ENCODE results near the gene ZNF775.

Gene ZNF775

DNA sequence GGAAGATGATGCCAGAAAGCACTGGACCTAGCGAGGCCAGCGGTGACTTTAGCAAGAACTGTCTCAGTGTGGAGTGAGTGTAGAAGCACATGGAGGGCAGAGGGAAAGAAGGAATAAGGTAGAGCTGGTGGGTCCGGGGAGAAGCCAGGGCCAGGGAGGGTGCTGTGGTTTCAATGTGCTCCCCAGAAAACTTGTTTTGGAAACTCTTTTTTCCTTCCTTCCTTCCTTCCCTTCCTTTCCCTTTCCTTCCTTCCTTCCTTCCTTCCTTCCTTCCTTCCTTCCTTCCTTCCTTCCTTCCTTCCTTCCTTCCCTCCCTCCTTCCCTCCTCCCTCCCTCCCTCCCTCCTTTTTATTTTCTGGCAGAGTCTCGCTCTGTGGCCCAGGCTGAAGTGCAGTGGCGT is 32.2 kb upstream of the ZNF775 start:
- no peak for DNase-seq (ENCODE audit: low spot score)

DNA sequence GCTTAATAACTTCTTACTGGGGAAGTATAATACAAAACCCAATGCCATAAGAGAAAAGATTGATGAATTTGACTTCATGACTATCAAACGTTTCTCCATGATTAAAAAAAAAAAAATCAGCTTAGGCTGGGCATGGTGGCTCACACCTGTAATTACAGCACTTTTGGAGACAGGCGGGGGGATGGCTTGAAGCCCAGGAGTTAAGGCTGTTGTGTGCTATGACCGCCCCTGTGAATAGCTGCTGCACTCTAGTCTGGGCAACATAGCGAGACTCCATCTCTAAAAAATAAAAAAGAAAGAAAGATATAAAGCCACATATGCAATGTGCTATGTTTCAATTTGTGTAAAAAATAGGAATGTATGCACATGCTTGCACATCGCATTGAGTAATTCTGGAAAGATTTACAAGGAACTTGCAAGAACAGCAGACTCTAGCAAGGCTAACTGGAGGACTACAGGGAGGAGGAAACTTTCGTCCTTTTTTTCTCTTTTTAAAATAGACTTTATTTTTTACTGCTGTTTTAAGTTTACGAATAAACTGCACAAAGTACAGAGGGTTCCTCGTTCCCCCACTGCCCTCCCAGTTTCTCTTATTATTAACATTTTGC is 27.4 kb upstream of the ZNF775 start:
- DNase-seq (ENCODE audit: low spot score), result no peak

DNA sequence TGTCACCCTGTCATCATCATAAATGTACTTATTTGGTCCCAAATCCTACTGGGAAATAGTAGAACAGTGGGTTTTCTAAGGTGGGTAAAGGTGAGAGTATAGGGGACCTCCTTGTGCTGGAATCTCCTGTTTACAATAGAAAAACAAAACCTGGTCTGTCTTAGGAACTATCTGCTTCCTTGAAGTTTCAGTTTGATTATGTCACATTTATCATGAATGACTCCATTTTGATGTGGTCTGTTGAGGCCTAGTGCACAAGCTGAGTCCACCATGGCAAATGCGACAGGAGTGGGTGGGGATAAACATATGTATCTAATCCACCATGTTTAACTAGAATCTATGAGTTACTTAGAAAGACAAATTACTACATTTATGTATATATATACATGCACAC is 23.5 kb upstream of the ZNF775 start:
- no peak for DNase-seq (ENCODE audit: low spot score)

DNA sequence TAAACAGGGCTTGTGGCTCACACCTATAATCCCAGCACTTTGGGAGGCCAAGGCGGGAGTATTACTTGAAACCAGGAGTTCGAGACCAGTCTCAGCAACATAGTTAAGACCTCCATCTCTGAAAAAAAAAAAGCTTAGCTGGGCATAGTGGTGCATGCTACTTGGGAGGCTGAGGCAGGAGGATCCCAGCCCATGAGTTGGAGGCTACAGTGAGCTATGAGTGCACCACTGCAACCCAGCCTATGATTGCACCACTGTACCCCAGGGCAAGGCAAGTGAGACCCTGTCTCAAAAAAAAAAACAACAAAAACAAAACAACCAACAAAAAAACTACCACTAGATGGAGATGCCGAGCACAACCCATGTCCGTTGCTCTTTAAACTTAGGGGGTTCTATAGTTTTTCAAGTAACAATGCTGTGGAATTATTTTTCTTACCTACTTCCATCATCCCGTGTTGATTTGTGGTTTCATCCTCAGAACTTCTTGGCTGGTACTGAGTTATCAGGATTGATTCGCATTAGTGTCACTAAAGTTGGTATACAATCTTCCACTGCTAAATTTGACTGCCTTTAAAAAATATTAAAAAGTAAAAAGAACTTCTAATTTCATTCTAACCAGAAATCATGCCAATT is 22.7 kb upstream of the ZNF775 start:
- DNase-seq (ENCODE audit: low spot score), result no peak

DNA sequence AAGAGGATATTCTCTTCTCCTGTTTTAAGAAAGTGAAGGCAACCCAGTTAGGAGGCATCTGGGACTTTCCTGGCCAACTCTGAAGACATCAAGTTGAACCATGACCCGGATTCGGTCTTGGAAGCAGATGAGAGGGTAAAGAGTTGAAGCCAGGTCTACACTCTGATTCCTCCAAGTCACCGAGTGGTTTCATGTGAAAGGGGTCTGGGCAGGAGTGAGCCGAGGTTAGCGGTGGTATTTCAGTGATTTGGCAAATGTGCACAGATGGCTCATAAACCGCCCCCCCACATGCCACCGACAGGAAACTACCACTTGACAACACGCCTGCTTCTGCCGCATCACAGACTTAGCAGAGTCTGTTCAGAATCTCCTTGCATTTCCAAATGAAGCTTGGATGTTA is 21.9 kb upstream of the ZNF775 start:
- no peak for DNase-seq (ENCODE audit: low spot score)

DNA sequence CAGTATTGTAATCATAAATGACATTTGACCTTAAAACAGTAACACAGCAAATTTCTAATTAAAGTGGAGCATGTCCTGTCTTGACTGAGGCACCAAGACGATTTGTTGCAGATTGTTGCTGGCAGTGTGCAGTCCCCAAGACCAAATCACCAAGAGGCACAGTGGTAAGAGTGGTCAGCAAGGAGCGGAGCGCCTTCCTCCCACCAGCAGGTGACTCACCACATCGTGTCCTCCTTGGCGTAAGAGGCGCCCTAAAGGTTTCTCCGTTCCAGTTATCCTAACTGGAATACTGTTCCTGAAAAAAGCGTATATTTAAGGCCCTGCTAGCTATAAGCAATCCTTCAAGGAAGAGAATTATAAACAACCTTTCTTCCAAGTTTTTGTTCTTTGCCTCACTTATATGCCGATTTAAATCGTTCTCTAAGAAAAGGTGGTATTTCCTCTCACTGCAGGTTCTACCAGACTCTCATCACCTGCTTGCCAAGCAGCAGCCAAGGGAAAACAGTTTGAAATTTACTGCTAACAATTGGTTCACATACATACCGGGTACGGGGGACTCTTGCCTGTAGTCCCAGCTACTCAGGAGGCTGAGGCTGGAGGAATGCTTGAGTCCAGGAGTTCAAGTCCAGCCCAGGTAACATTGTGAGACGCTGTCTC is 21.2 kb upstream of the ZNF775 start:
- DNase-seq (ENCODE audit: low spot score), result no peak

DNA sequence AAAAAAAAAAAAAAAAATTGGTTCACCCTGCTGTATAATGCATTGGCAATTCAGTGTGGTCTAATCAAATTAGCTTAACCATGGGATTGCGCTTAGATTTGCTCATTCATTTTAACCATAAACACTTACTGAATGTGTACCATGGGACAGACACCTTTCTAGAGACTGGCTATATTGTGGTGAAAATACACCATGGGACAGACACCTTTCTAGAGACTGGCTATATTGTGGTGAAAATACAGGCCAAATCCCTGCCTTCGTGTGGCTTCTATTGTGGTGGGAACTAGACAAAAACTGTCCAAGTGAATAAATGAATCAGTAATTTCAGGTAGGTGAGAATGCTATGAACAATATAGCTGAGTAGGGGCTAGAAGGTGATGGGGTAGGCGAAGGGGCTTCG is 20.7 kb upstream of the ZNF775 start:
- no peak for DNase-seq (ENCODE audit: low spot score)

DNA sequence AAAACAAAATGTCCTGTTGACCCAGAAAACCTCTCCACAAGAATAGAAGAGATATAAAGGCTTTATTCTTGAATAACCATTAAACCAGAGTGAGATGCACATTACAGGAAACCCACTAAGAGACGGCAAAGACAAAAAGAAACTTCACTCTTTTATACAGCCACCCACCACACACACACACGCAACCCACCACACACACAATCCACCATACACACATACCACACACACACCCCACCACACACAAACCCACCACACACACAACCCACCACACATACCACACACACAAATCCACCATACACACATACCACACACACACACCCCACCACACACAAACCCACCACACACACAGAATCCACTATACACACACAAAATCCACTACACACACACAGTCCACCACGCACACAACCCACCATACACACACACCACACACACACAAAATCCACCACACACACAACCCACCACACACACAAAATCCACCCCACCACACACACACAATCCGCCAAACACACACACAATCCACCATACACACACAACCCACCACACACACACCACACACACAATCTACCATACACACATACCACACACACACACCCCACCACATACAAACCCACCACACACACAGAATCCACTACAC is 20.0 kb upstream of the ZNF775 start:
- no peak for DNase-seq (ENCODE audit: low spot score)

DNA sequence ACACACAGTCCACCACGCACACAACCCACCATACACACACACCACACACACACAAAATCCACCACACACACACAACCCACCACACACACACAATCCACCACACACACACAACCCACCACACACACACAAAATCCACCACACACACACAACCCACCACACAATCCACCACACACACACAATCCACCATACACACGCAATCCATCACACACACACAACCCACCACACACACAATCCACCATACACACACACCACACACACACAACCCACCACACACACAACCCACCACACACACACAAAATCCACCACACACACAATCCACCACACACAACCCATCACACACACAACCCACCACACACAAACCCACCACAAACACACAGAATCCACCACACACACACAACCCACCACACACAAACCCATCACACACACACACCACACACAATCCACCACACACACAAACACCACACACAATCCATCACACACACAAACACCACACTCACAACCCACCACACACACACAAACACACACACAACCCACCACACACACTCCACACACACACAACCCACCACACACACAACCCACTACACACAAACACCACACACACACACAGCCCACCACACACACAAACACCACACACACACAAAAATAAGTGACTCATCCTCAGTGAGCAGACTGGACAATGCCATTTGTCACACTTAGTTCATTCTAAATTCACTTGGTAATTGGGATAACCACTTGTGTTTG is 19.3 kb upstream of the ZNF775 start:
- DNase-seq (ENCODE audit: low spot score), result no peak

DNA sequence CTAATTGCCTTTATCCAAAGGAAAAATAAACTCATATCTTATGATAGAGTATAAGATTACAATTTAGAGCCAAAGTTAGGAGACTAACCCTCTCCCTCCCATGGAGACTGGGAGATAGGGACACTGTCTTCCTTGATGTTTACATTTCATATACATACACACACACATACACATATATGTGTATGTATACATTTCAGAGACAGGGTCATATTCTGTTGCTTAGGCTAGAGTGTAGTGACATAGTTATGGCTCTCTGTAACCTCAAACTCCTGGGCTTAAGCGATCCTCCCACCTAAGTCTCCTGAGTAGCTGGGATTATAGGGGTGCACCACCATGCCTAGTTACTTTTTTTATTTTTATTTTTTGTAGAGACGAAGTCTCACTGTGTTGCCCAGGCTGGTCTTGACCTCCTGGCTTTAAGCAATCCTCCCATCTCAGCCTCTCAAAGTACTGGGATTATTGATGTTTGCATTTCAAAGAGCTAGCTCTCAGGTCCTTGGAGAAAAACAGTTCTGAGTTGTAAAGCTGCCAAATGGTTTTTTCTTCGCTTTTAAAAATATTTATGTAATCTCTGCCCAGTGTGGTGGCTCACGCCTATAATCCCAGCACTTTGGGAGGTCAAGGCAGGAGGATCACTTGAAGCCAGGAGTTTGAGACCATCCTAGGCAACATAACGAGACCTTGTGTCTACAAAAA is 18.6 kb upstream of the ZNF775 start:
- DNase-seq (ENCODE audit: low spot score), result no peak

DNA sequence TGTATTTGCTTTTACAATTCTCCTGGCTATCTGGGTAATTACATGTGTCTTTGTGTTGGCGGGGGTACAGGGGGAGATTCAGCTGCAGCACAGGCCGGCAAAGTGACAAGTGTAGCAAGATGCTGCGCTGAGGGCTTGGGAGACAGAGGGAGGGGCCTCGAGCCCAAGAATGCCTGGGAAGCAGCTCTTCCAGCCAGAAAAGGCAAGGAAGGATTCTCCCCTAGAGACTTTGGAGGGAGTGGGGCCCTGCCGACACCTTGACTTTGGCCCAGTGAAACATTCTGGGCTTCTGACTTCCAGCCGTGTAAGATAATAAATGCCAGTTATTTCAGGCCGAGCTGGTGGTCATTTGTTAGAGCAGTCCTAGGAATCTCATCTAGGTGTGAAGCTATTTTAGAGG is 17.7 kb upstream of the ZNF775 start:
- DNase-seq (ENCODE audit: low spot score), result no peak

DNA sequence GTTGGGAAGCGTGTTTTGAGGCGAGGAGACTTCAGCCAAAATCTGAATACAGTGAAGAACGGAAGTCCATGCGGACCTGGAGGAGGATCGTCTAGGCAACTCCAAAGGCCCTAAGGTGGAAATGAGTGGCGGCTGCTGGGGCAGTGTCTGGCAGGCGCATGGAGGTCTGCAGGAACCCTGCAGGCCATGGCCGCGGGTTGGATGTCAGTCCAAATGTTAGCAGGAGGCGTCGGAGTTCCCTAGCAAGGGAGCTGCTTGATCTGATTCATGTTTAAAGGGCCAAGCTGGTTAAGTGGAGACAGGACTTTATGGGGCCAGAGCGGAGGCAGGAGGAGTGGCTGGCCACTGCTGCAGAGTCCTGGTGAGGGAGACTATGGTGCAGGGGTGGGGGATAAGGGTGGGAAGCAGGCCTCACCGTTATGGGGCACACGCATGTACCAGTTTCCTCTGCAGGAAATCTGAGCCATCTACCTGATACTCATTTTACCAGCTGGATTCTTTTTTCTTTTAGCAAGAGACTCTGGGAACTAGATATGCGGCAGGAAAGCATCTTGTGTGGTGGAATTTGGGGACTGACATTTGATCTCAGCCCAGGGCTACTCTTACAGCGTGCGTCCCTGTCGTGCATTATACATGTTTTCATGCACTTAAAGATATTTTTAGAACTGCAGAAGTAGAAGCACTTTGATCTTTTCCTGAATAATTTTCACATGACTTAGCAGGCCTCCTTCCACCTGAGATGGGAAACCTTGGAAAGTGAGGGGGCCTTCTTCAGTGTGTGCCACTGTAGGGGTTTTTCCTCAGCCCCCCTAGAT is 17.1 kb upstream of the ZNF775 start:
- DNase-seq (ENCODE audit: low spot score), result no peak

DNA sequence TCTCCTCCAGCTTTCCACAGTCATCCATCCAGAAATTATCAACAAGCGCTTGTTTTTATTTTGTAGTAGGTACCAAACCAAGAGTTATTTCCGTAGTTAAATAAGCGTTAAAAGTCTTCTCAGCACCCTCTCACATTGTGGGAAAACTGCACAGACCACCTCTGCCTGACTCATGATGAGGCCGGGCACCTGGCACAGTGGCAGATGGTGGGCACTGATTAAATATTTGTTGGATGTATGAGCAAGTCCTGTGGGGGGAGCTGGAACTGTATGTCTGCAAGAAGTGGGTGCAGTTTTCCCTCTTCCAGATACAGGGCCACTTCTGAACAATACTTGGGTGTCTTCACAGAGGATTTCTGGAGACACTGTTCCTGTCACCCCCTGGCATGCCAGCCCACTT is 15.8 kb upstream of the ZNF775 start:
- DNase-seq (ENCODE audit: low spot score), result no peak

DNA sequence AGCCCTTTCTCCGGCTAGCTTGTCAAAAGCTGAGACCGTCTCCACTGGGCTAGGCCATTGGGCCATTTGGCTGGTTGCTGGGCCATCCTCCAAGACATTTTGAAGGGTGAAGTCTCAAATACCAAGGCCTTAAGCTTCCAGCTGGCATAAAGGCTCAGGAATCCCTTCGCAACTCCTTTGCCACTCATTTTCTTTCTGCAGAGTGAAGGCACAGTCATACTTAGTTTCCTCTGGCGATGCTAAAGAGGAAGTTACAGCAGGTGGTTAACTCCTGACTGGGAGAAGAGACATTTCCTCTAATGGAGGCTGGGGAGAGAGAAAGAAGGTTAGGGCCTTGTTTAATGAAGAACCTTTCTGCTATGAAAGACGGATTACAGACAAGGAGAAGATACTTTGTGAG is 15.3 kb upstream of the ZNF775 start:
- DNase-seq (ENCODE audit: low spot score), result no peak

DNA sequence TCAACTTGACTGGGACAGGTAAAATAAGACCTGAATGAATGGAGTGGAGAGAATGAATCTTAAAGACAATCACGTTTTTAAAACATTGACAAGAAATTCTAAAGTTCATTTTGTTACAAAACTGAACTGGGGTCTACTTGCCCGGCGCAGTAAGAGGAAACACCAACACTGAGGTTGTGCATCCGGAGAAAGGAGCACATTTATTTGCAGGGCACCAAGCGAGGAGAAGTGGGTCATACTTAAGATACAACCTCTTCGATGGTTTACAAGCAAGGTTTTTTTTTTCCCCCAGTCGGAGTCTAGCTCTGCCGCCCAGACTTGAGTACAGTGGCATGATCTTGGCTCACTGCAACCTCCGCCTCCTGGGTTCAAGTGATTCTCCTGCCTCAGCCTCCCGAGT is 13.9 kb upstream of the ZNF775 start:
- no peak for DNase-seq (ENCODE audit: low spot score)

DNA sequence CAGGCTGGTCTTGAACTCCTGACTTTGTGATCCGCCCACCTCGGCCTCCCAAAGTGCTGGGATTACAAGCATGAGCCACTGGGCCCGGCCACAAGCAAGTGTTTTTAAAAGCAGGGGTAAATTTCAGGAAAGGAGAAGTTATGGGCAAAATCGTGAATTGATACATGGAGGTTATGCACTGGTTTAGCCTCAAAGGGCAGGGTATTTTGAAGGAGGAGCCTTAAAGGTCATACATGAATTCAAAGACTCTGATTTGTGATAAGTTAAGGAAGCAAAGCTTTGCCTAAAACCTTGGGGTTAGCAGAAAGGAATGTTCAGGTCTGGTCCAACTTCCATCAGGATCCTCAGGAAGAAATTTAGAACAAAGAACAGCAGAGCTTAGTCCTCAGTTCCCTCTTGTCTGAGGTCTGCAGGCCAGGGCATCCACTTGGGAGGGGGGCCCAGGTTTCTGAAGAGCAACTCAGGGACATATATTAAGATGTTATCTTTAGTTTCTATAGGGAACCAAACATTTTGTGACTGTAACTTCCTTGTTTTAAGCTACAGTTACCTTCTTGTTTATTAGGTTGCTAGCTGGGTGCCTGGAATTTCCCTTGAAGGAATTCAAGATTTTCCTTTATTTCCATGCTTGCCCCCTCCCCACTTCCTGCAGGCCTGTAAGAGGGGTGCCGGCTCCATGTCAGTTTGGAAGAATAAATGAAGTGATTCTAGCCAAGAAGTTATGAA is 13.3 kb upstream of the ZNF775 start:
- no peak for DNase-seq (ENCODE audit: low spot score)

DNA sequence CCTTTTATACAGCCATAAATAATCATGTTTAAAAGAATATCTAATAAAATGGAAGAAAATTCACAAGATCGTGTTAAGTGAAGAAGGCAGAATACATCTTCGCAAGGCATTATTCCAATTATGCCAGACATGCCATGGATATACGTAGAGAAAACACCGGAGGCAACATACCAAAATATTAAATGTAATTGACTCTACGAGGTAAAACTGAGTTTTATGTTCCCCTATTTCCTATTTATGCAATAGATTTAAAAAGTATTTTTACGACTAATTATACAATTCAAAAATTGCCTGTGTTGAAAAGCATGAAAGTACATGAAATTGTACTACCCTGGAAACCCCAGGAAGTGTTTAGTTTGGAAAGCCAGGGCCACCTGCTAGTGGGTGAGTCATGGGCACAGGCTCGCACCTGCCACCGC is 11.4 kb upstream of the ZNF775 start:
- no peak for DNase-seq (ENCODE audit: low spot score)

DNA sequence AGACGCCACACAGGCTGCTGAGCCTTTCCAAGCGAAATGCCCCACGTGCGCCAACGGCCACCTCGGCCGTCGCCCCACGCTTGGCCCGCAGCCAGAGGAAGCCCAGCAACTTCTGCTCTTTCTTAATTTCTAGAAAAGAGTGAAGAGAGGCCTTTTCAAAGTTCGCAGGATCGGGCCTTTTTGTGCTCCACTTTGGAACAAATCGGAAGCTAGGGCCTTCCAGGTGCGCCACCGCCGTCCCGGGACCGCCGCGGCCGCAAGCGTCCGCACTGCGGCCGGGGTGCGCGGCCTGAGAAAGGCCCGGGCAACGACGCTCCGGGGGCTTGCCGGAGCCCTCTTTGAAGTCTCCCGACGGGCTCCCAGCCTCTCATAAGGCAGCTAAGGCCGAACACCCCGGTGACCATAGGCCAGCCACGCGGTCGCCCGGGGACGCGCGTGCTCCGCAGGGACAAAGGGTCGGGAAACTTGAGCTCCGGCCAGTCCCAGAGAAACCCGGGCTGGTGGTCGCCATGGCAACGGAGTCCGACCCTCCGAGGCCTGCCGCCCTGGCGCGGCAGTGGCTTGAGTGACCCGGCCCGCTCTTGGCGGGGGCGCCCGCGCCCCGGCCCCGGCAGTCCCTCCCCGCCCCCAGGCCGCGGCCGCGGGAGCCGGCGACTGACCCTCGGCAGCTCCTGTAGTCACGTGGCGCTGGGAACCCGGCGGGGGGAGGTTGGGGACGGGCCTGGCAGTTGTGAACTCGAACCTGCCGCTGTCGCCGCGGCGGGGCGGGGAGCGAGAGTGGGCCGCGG is 10.8 kb upstream of the ZNF775 start, which contains the start of gene REPIN1:
Gene REPIN1 (plus strand): TSS at position 727 of the 788 bp plus-strand sequence. CDS start 890 bp downstream, outside the sequence.
- DNase-seq (ENCODE audit: low spot score), result peak; percentile 95
